Endothelial cell of hepatic sinusoid (primary cell): ENCODE results near the gene GALT.

Source experiments
- in situ Hi-C: cut with HindIII; loops from 2 replicates; pipeline ENCODE4 v1.10.0; 2017; ENCODE audit warnings: low sequenced_read_pairs

Gene GALT

GRCh38 chr9:34675869-34676268 is 29.4 kb downstream of the GALT start:
- in situ Hi-C loops = no loop called here

- in situ Hi-C loops = no loop called here
Measured at GRCh38 chr9:34684145-34684544, 37.7 kb downstream of the GALT start.

- in situ Hi-C loops = no loop called here
Measured at GRCh38 chr9:34684816-34685215, 38.3 kb downstream of the GALT start.

- in situ Hi-C loops = no loop called here
Measured at GRCh38 chr9:34685591-34685990, 39.1 kb downstream of the GALT start.

GRCh38 chr9:34686231-34686630 is 39.8 kb downstream of the GALT start:
- in situ Hi-C loops = no loop called here

- in situ Hi-C loops = no loop called here
Measured at GRCh38 chr9:34686732-34687131, 40.3 kb downstream of the GALT start.

- in situ Hi-C loops = no loop called here
Measured at GRCh38 chr9:34687276-34688030, 41.0 kb downstream of the GALT start.

GRCh38 chr9:34688329-34689115 is 42.0 kb downstream of the GALT start:
- in situ Hi-C loops = no loop called here

- in situ Hi-C loops = no loop called here
Measured at GRCh38 chr9:34689116-34689470, 42.6 kb downstream of the GALT start.

GRCh38 chr9:34689512-34689911 is 43.0 kb downstream of the GALT start:
- in situ Hi-C loops = no loop called here

GRCh38 chr9:34690983-34691935 is 44.8 kb downstream of the GALT start, which contains the start of gene CCL19:
Gene CCL19 (minus strand): TSS chr9:34691276. CDS start chr9:34691139, 137 bp downstream.
- in situ Hi-C loops = no loop called here

- in situ Hi-C loops = no loop called here
Measured at GRCh38 chr9:34691936-34692315, 45.5 kb downstream of the GALT start.

- in situ Hi-C loops = no loop called here
Measured at GRCh38 chr9:34693560-34693959, 47.1 kb downstream of the GALT start.

GRCh38 chr9:34694811-34695210 is 48.3 kb downstream of the GALT start:
- in situ Hi-C loops = no loop called here
